Thoracic aorta (tissue), 2 donors: ENCODE results near the gene POMT2. TPM values are rescaled to one million over a fixed set of nuclear protein-coding genes. Genes with fewer than 3 reads are reported as not detected.

Experiments
- ATAC-seq: fragments of 150-250 bp; one replicate; pipeline ENCODE4 v1.8.0; 2017; ENCODE audit warnings: low read depth; ENCODE audit not compliant: insufficient number of reproducible peaks, low FRiP score
- DNase-seq: peaks from one replicate; pipeline ENCODE4 v3.0.0-alpha.2; 2020; ENCODE audit warnings: low spot score
- H3K27ac ChIP-seq, 2 donors: fragments of 200-600 bp; sonication (generic); 1 replicate in 1 of 2; 2 replicates in 1 of 2; pipeline ENCODE4 v1.5.1; 2016; ENCODE audit warnings: mild to moderate bottlenecking in 2 of 2, moderate library complexity in 2 of 2
- H3K27me3 ChIP-seq: fragments of 200-600 bp; sonication (generic); replicated peaks from 2 replicates; pipeline ENCODE4 v1.6.0; 2016; ENCODE audit warnings: mild to moderate bottlenecking; ENCODE audit not compliant: insufficient read depth
- H3K36me3 ChIP-seq: fragments of 200-600 bp; sonication (generic); one replicate; pipeline ENCODE4 v1.5.1; 2016
- H3K4me1 ChIP-seq, 2 donors: fragments of 200-600 bp; sonication (generic); 1 replicate in 1 of 2; 2 replicates in 1 of 2; pipeline versions ENCODE4 v1.5.1 to v1.6.0; 2016; ENCODE audit warnings: low read depth in 2 of 2, mild to moderate bottlenecking in 1 of 2; ENCODE audit not compliant: control insufficient read depth in 1 of 2
- H3K4me3 ChIP-seq: fragments of 200-600 bp; sonication (generic); 2 replicates; pipeline ENCODE4 v1.5.1; 2016; ENCODE audit warnings: mild to moderate bottlenecking
- H3K9me3 ChIP-seq: fragments of 200-600 bp; sonication (generic); 2 replicates; pipeline ENCODE4 v1.5.1; 2016
- total RNA-seq, 2 donors: library from RNA; depleted of rRNA; stranded (reverse); fragments of >200 nt; gene quantifications; one replicate each; pipeline versions ENCODE4 v1.1.0 to v1.2.3, GENCODE V29; 2016
- TF ChIP-seq, protein P1 (sequence below): fragments of 200-600 bp; sonication (generic); IDR thresholded peaks from one replicate; pipeline ENCODE4 v1.5.1; 2019; ENCODE audit warnings: antibody characterized with exemption

Gene POMT2
- total RNA-seq, 2 donors from 2014 or later, result 15.8 to 25.0 TPM

- Histone ChIP-seq H3K27ac (no peak overlapping the region), H3K36me3 (no peaks in the 10 kb centered on the region), H3K4me3 (no peak overlapping the region), H3K9me3 (no peaks in the 10 kb centered on the region), H3K27me3 (no peaks in the 10 kb centered on the region), H3K4me1 (no peaks in the 10 kb centered on the region)
- ATAC-seq (no peak), DNase-seq (no peak)
- TF ChIP-seq, protein P1, sequence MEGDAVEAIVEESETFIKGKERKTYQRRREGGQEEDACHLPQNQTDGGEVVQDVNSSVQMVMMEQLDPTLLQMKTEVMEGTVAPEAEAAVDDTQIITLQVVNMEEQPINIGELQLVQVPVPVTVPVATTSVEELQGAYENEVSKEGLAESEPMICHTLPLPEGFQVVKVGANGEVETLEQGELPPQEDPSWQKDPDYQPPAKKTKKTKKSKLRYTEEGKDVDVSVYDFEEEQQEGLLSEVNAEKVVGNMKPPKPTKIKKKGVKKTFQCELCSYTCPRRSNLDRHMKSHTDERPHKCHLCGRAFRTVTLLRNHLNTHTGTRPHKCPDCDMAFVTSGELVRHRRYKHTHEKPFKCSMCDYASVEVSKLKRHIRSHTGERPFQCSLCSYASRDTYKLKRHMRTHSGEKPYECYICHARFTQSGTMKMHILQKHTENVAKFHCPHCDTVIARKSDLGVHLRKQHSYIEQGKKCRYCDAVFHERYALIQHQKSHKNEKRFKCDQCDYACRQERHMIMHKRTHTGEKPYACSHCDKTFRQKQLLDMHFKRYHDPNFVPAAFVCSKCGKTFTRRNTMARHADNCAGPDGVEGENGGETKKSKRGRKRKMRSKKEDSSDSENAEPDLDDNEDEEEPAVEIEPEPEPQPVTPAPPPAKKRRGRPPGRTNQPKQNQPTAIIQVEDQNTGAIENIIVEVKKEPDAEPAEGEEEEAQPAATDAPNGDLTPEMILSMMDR, result no peak
Observed at GRCh38 chr14:77355811-77356210, 35.1 kb upstream of the POMT2 start.

- ATAC-seq, result no peak
- Histone ChIP-seq H3K27me3 (no peaks in the 10 kb centered on the region), H3K4me3 (no peak overlapping the region), H3K27ac (no peak overlapping the region), H3K36me3 (no peaks in the 10 kb centered on the region), H3K9me3 (no peaks in the 10 kb centered on the region), H3K4me1 (no peaks in the 10 kb centered on the region)
- DNase-seq, result no peak
- TF ChIP-seq, protein P1, result no peak
Observed at GRCh38 chr14:77353469-77354141, 32.9 kb upstream of the POMT2 start.

DNA sequence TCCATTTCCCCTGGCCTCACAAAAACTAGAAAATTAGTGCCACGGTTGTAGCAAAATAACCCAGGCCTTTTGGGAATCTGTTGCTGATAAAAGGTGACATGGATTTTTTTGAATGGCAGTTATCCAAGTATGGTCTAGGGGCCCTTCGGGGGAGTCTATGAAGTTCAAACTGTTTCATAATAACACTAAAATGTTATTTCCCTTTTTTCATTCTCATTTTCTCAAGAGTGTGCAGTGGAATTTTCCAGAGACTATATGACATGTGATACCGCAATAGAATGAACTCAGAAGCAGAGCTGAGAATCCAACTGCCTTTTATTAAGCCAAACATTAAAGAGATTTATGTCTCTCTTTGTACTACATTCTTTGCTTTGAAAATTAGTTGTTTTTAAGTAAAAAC, 27.1 kb upstream of the POMT2 start:
- ATAC-seq, result no peak

DNA sequence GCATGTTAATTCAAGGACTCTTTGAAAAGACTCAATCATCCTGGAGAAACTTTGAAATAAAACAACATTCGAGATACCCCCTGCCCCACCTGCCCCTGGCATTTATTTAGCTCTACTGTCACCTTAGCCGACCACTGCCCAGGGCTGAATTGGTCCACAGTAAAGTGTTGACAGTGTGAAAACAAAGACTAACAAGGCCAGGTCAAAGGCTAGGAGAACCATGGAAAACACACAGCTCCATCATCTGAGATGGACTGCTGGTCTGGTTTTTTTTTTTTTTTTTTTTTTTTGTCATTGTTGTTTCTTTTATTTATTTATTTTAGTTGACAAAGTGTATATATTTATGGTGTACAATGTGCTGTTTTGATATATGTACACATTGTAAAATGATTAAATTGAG, 25.8 kb upstream of the POMT2 start:
- Histone ChIP-seq H3K9me3 (no peaks in the 10 kb centered on the region), H3K27me3 (no peaks in the 10 kb centered on the region), H3K36me3 (peaks cover 18% of the 10 kb centered on the region), H3K27ac (no peak overlapping the region), H3K4me3 (no peak overlapping the region), H3K4me1 (no peaks in the 10 kb centered on the region)
- ATAC-seq, result no peak
- DNase-seq, result no peak
- TF ChIP-seq, protein P1, result no peak

More for the DNA sequence above, 27.1 kb upstream of the POMT2 start:
- no peak overlapping the region for H3K27ac ChIP-seq
- DNase-seq, result no peak
- no peaks in the 10 kb centered on the region for H3K4me1 ChIP-seq
- no peaks in the 10 kb centered on the region for H3K27me3 ChIP-seq
- TF ChIP-seq, protein P1, result no peak
- H3K4me3 ChIP-seq, result no peak overlapping the region
- H3K36me3 ChIP-seq, result peaks cover 7% of the 10 kb centered on the region
- no peaks in the 10 kb centered on the region for H3K9me3 ChIP-seq

DNA sequence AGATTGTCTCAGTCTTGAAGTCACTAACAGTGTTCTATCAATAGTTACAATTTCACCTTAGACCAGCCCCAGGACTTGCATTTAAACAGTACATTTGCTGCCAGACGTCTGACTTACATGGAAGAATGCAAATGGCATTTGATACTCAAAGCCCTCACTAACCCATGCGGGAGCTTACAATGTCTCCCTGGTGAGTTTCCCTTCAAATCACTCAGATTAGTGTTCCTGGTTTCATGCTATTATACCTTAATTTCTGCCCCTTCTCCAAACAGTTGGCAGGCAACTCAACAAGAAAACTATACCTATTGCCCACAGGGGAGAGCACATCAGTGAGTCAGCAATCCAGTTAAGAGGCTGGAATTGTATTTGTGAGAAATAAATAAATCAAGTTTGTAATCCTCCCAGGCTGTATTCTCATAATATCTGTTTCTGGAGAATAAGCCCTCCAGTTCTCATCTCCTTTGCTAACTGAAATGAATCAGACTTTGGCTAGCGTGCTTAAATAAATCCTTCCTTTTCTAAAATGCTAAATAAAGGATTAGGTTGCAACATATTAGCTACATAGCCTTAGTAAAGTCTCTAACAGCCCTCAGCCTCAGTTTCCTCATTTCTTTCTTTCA, 23.8 kb upstream of the POMT2 start:
- no peak overlapping the region for H3K27ac ChIP-seq
- no peak overlapping the region for H3K4me3 ChIP-seq
- H3K27me3 ChIP-seq, result no peaks in the 10 kb centered on the region
- DNase-seq (no peak), ATAC-seq (no peak)
- peaks cover 29% of the 10 kb centered on the region for H3K36me3 ChIP-seq
- no peaks in the 10 kb centered on the region for H3K9me3 ChIP-seq
- H3K4me1 ChIP-seq, result no peaks in the 10 kb centered on the region
- TF ChIP-seq, protein P1, result no peak
